22Rv1 (cell line): ENCODE results near the gene TRIM29.

Source experiments
- H3K27ac ChIP-seq: fragments of 450-650 bp; 2 replicates; pipeline ENCODE4 v1.5.1; 2017
- CTCF ChIP-seq: fragments of 450-650 bp; IDR thresholded peaks from 2 replicates; pipeline ENCODE4 v1.5.1; 2017; ENCODE audit warnings: mild to moderate bottlenecking
- ZFX ChIP-seq: fragments of 450-650 bp; IDR thresholded peaks from 2 replicates; pipeline ENCODE4 v1.6.1; 2017; ENCODE audit warnings: antibody characterized with exemption, borderline replicate concordance

Gene TRIM29

GRCh38 chr11:120078397-120078796 is 59.5 kb downstream of the TRIM29 start:
- no peak overlapping the region for H3K27ac ChIP-seq
- TF ChIP-seq CTCF (no peak), ZFX (no peak)

GRCh38 chr11:120074076-120074475 is 63.8 kb downstream of the TRIM29 start:
- no peak for TF ChIP-seq ZFX
- no peak for TF ChIP-seq CTCF
- H3K27ac ChIP-seq = no peak overlapping the region

- H3K27ac ChIP-seq = no peak overlapping the region
- TF ChIP-seq ZFX (no peak), CTCF (no peak)
Observed at GRCh38 chr11:120073196-120073595, 64.7 kb downstream of the TRIM29 start.

- no peak overlapping the region for H3K27ac ChIP-seq
Observed at GRCh38 chr11:120068114-120068573, 69.8 kb downstream of the TRIM29 start.

GRCh38 chr11:120067438-120068113 is 70.3 kb downstream of the TRIM29 start:
- H3K27ac ChIP-seq = no peak overlapping the region
- no peak for TF ChIP-seq CTCF
- no peak for TF ChIP-seq ZFX

More at GRCh38 chr11:120068114-120068573, 69.8 kb downstream of the TRIM29 start:
- no peak for TF ChIP-seq ZFX
- no peak for TF ChIP-seq CTCF

- H3K27ac ChIP-seq = no peak overlapping the region
- TF ChIP-seq CTCF (no peak), ZFX (no peak)
Observed at GRCh38 chr11:120066738-120067437, 71.0 kb downstream of the TRIM29 start.

- TF ChIP-seq ZFX (no peak), CTCF (no peak)
Observed at GRCh38 chr11:120065876-120066275, 72.0 kb downstream of the TRIM29 start.

More at GRCh38 chr11:120065876-120066275, 72.0 kb downstream of the TRIM29 start:
- no peak overlapping the region for H3K27ac ChIP-seq
